ENCODE data around the gene FAM241B.

Gene FAM241B

GRCh38 chr10:69649786-69650550 is 19.9 kb downstream of the FAM241B start:
- no peak for DNase-seq

DNA sequence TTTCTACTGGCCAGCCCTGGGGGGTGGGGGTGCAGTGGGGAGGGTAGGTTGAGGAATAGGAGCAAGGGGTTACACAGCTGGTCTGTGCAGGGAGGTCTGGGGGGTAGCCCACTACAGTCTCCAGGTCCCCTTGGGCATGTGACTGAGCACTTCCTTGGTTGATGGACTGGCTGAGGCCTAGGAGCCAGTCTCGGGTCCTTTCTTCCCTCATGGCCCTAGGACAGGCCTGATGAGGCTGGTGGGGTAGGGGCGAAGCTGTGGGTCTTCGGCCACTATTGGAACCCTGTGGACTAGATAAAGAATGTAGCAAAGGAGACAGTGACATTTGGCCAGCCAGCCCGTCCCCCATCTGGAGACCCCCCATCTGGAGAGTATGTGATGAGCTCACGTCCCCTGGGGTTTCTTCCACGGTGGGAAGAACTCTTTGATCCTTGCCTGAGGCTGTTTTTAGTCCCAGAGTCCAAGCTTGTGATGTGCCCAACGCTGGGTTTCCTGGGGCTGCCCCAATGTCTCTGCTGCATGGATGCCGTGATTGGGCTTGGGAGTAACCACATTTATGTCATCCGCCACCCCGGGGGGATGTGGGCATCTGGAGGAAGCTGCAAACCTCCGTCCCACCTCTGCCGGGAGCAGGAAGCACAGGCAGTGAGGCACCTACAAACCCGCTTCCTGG is 20.7 kb downstream of the FAM241B start:
- DNase-seq, result no peak

GRCh38 chr10:69651362-69651761 is 21.3 kb downstream of the FAM241B start:
- no peak for DNase-seq

- no peak for DNase-seq
Observed at GRCh38 chr10:69652111-69652856, 22.2 kb downstream of the FAM241B start.

DNA sequence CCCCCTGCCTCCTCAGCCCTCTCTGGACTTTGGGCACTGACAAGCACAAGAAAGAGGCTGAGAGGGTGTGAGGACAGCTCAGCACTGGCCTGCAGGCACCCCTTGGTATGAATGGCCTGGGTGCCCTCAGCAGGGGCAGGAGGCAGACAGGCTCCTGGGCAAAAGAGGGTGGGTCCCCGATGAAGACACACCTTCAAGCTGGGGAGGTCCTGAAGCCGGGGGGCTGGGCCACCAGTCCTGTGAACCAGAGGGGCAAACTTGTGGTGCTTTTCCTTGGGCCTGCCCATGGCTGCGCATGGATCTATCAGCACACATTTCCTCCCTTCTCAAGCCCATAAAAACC is 22.8 kb downstream of the FAM241B start:
- no peak for DNase-seq

DNA sequence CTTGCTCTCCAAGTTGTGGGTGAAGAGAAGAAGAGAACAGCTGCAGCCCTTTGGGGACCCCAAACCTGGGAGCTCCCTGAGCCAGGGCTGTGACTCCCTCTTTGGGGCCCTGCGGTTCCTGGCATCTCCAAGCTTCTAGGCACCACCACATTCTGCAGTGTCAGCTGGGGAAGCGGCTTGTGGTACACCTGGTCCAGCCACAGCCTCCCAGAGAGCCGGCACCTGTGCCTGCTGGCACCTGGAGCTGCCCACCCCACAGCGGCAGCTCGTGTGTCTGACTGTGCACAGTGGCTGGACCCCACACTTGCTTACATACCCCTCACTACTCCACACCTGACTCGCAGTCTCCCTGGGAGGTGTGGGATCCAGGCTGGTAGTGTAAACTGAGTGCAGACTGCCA is 23.5 kb downstream of the FAM241B start:
- no peak for DNase-seq

DNA sequence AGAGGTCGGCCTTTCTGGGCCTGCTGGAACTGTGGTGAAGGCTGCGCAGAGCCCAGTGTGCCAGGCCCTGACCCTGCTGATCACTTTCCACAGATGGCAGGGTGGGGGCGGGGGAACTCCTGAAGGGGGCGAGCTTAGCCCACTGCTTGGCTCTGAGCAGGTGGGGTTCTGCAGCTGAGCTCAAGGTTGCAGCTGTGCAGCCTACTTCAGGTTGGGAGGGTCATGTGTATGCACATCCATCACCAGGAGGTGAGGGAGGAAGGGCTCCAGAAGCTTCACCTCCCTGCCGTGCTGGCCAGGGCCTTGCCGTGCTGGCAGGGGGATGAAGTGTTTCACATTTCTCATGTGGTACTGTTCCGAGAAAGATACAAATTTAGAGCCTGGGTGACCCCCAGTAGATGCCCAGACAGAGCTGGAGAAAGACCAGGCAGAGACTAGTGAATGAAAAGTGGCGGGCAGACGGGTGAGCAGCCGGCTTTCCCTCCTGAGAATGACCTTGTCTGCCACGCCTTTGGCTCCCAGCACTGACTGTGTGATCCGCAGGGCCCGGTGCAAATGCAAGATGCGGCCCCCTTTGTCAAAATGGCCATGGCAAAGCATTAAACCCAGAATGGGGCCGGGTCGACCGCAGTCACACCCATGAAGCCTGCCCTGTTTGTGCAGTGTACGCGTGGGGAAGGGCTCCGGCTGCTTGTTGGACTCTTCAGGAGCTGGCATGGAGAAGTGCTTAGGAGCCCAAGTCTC is 25.2 kb downstream of the FAM241B start:
- DNase-seq, result no peak

- no peak for DNase-seq
Observed at GRCh38 chr10:69655868-69656555, 26.0 kb downstream of the FAM241B start.

DNA sequence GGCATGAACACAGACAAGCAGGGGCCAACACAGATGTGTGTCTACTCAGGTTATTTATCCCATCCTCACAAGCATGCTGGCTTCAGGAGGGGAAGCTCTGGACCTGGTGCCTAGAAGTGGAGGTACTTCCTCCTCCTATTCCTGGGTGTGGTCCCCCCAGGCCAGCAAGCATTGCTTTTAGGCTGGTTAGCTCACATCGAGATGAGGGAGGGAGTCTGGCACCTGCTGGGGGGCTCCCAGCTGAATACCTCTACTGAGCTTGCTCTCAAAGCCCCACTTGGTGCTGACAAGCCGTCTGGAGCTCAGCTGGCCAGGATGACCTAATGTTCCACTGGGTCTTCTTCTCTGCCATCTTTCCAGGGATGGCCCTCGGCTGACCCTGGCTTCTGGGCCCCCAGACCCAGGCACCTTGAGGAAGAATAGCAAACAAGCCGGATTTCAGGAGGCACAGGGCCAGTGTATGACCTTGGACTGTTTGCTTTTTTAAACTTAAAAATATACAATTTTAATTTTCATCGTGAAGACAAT is 26.8 kb downstream of the FAM241B start:
- DNase-seq, result no peak

- no peak for DNase-seq
Observed at GRCh38 chr10:69657430-69657829, 27.4 kb downstream of the FAM241B start.

DNA sequence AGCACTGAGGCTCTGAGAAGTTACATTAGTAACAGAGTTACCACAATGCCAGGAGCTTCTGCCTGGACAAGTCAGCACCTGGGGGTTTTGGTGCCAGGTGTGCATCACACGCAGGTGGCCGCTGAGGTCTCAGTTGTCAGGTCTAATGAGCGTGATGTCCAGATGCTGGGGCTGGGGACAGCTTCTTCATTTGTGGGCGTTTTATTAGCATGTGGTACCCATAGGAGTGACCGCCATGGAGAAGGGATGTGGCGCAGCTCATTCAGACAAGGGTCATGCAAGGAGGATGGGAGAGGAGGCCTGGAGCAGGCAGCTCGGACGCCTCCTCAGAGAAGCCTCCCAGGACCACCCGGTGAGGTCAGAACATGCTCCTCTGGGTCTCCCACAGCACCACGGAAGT is 27.8 kb downstream of the FAM241B start:
- DNase-seq, result no peak

GRCh38 chr10:69659241-69660038 is 29.4 kb downstream of the FAM241B start:
- DNase-seq, result no peak

- no peak for DNase-seq
Observed at GRCh38 chr10:69660296-69660695, 30.2 kb downstream of the FAM241B start.

- no peak for DNase-seq
Observed at GRCh38 chr10:69661414-69662172, 31.5 kb downstream of the FAM241B start.

DNA sequence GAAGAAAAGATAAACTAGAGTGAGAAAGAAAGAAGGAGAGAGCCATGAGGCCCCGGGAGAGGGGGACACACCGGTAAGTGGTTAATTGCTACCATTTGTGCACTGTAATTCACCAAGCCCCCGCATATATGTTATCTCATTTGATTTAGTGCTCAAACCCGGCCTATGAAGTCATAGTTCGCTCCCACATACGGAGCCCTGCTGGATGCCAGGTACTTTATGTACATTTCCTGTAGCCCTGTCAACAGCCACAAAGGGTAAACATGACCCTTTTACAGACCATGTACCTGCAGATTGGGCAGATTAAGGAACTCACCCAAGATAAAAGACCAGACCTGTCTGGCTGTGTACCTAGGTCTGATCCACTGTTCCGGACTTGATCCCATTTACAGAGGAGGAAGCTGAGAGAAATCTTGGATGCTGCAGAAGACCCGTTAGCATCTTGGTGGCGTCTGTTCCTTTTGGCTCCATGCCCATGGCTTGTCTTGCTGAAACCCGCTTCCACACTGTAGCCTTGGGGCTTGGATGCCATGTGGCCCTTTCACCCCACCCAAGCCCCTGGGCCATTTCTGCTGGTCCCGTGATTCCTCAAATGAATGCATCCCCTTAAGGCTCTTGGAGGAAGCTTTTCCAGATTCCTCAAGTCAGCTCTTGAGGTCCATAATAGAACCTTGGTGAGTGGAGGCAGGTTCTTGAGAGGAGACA is 32.3 kb downstream of the FAM241B start:
- DNase-seq, result no peak

DNA sequence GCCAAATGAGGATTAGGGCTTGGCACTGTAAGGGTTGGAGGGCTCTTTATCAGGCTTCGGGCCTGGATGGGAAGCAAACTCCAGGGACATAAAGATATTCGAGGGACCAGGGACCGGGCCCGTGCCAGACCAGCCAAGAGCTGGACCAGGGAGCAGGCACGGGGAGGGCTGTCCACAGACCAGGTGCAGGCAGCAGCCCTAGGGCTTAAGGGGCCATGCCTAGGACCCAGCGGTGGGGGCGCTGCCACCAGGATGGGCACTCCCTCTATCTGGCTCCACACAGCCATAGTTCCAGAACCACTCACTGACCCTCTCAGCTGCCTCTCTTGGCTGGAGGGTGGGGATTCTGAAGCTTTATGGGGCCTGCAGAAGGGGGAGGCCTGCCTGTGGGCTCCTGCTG is 32.9 kb downstream of the FAM241B start:
- no peak for DNase-seq

DNA sequence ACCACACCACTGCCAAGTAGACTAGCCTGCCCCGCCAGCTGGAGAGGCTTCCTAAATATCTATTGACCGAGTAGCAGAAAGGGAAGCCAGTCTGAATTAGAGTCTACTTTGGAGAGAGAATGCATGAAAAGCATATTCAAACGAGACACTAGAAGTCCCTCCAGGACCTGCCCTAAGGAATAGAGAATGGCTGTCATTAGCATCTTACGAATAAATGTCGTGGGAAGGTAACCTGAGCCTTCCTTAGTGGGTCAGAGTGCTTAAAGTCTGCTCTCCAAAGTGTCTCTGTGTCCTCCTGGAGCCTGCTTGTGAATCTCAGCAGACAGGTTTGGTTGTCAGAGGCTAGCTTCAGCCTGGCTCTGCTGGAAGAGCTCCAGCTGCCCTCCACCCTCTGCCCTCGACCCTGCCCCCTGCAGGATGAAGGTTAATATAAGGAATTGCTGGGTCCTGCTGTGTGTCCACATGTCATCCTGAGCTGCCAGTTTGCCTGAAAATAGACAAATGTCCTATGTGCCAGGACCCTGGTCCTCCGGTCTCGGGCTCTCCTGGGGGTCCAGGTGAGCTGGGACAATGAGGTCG is 33.4 kb downstream of the FAM241B start:
- no peak for DNase-seq

DNA sequence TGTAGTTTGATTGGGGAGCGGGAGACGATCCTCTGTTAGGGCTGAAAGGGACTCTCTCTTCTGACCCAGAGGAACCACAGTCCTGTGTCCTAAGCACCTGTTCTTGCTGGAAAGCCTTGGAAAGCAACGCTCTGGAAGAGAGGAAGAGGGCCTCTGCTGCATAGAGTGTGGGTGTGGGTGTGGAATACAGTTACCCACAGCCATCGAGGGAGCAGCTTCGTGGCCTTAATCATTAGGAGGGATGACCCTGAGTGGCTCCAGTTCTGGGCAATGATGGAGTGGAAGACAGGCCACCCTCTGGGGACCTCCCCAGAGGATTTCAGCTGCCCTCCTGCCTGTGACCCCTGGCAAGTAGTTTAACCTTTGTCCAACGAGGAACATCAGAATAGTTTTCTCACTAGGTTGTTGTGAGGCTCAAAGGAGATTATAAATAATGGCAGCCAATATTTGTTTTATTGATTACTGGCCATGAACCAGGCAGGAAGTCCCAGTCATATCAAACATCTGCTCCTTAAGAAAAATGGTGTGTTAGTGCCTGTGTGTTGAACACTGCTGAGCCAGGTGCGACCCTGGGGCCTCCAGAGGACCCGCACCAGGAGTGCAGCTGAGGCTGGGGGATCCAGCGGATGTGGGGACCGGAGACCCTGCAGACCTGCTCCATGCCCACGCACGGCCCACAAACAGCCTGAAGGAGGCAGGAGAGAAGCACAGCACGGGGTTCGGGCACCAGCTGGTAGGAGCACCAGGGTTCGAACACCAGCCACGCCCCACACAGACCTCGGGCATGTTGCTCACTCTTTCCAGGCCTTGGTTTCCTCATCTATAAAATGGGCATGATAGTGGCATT is 35.6 kb downstream of the FAM241B start:
- DNase-seq, result no peak

GRCh38 chr10:69666756-69667155 is 36.7 kb downstream of the FAM241B start:
- DNase-seq, result no peak
